Vagina (tissue), 2 donors: ENCODE data around the gene KRTAP9-9.

Experiments used
- POLR2A ChIP-seq, 2 donors: fragments of 450-650 bp; IDR thresholded peaks; one replicate each; pipeline ENCODE4 v1.6.1; 2017; ENCODE audit warnings: antibody characterized with exemption in 2 of 2, mild to moderate bottlenecking in 2 of 2, moderate library complexity in 2 of 2
- POLR2AphosphoS5 ChIP-seq, 2 donors: sonication (generic); formaldehyde crosslinking; IDR thresholded peaks; one replicate each; pipeline ENCODE4 v1.9.0; 2017; ENCODE audit warnings: antibody characterized with exemption in 2 of 2, mild to moderate bottlenecking in 2 of 2, low read depth in 1 of 2; ENCODE audit not compliant: insufficient read depth in 1 of 2
- TF ChIP-seq, protein P1 (sequence below), 3 experiments: fragments of 450-650 bp in 2 of 3; fragments of 200-600 bp in 1 of 3; sonication (generic) in 1 of 3; IDR thresholded peaks; one replicate each; pipeline ENCODE4 v1.5.1; 2017 to 2019; ENCODE audit warnings: antibody characterized with exemption in 3 of 3, mild to moderate bottlenecking in 2 of 3, moderate library complexity in 2 of 3

DNA sequence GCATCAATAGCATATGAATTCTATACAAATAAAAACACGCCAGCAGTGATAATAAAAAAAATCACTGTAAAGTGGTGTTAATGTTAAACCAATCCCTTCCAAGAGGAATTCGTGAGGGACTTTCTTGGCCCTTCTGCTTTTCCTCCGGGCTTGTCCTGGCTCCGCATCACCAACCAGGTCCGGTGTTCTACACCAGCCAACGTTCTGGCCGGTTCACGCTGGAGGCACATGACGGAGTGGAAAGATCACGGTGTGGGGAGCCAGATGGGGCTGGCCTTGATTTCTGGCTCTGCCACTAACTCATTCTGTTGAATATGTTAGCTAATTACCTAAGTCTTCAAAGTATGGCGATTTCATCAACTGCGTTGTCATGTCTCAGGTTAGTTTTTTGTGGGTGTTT lies 48.9 kb downstream of the KRTAP9-9 start:
- TF ChIP-seq, protein P1, sequence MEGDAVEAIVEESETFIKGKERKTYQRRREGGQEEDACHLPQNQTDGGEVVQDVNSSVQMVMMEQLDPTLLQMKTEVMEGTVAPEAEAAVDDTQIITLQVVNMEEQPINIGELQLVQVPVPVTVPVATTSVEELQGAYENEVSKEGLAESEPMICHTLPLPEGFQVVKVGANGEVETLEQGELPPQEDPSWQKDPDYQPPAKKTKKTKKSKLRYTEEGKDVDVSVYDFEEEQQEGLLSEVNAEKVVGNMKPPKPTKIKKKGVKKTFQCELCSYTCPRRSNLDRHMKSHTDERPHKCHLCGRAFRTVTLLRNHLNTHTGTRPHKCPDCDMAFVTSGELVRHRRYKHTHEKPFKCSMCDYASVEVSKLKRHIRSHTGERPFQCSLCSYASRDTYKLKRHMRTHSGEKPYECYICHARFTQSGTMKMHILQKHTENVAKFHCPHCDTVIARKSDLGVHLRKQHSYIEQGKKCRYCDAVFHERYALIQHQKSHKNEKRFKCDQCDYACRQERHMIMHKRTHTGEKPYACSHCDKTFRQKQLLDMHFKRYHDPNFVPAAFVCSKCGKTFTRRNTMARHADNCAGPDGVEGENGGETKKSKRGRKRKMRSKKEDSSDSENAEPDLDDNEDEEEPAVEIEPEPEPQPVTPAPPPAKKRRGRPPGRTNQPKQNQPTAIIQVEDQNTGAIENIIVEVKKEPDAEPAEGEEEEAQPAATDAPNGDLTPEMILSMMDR (IDR thresholded peaks at IDR 0.05), result no peak
- TF ChIP-seq POLR2AphosphoS5 (IDR thresholded peaks at IDR 0.05; ENCODE audit: insufficient read depth in 1 of 2, low read depth in 1 of 2) (no peak), POLR2A (IDR thresholded peaks at IDR 0.05) (no peak)
